Measurements from ENCODE around the gene DENND2C.

DENND2C gene

GRCh38 chr1:114536043-114536442 lies 133.8 kb downstream of the DENND2C start:
- no peak for DNase-seq

GRCh38 chr1:114535401-114535800 lies 134.4 kb downstream of the DENND2C start:
- DNase-seq = no peak
